SK-N-MC (cell line): Measurements from ENCODE around the gene MAP4K4.
"Not testable (repeated sequence)": the region's sequence is repeated elsewhere in the genome, so short reads cannot be mapped to it uniquely, and the experiment has no call there.

Experiments used
- DNase-seq: peaks from one replicate; pipeline ENCODE4 v3.0.0-alpha.2; 2011; ENCODE audit warnings: low read depth, low spot score
- H3K27ac ChIP-seq: fragments of 200-600 bp; sonication (generic); 2 replicates; pipeline ENCODE4 v1.5.1; 2016; ENCODE audit warnings: mixed run types
- H3K36me3 ChIP-seq: fragments of 200-600 bp; sonication (generic); 2 replicates; pipeline ENCODE4 v1.6.1; 2017; ENCODE audit warnings: antibody characterized with exemption, low read length, mixed read lengths; ENCODE audit not compliant: insufficient read depth
- H3K4me3 ChIP-seq: fragments of 200-600 bp; sonication (generic); 2 replicates; pipeline ENCODE4 v1.5.1; 2016
- H3K9ac ChIP-seq: fragments of 200-600 bp; sonication (generic); 2 replicates; pipeline ENCODE4 v1.8.0; 2017; ENCODE audit warnings: mixed run types, mixed read lengths; ENCODE audit not compliant: insufficient read length
- H3K9me3 ChIP-seq: fragments of 200-600 bp; sonication (generic); 2 replicates; pipeline ENCODE4 v1.6.1; 2017; ENCODE audit warnings: low read depth, mild to moderate bottlenecking, antibody characterized with exemption, low read length, moderate library complexity, mixed read lengths
- EZH2 ChIP-seq: fragments of 200-600 bp; sonication (generic); IDR thresholded peaks from one replicate; pipeline ENCODE4 v1.6.1; 2017; ENCODE audit warnings: antibody characterized with exemption
- FOXP2 ChIP-seq: optimal IDR thresholded peaks from 2 replicates; pipeline ENCODE3; 2011; ENCODE audit warnings: mild to moderate bottlenecking, moderate library complexity; ENCODE audit not compliant: insufficient read depth; ENCODE audit errors: extremely low read length, control extremely low read depth
- POLR2AphosphoS5 ChIP-seq: IDR thresholded peaks from 2 replicates; pipeline ENCODE4 v1.6.1; 2012; ENCODE audit warnings: mild to moderate bottlenecking, low read depth, low read length, borderline replicate concordance

MAP4K4 gene

DNA sequence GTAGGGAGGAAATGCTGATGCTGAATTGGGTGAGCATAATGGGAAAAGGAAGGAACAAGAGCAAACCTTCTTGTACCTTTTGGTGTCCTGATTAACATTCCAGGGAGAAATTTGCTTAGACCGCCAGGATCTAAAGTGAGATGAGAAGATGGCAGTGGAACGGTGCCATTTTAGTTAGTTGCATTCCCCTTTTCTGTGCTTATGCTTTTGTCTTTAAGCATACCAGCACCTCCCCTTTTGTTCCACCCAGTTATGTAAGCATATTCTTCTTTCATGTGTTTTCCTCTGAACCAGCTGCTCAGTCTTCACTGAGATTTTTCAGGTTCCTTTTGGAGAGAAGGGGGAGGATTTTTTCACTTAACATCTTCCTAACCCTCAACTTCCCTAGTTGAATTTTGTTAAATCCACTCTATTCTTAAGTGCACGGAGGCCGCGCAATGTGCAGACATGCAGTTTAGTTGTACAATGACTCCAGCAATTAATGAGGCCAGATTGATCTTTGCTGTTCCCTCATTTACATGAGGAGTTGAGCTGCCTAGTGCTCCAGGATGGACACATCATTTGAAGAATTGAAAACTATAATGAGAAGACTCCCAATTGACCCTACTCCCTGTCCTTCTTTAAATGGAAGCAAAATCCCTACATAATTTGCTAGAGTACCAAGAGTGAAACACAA lies 73.9 kb downstream of the MAP4K4 start:
- TF ChIP-seq FOXP2 (no peak), EZH2 (no peak)
- no peaks in the 10 kb centered on the region for H3K9me3 ChIP-seq
- no peak overlapping the region for H3K9ac ChIP-seq
- H3K4me3 ChIP-seq, result no peak overlapping the region
- H3K36me3 ChIP-seq, result no peaks in the 10 kb centered on the region
- H3K27ac ChIP-seq, result no peak overlapping the region
- DNase-seq, result no peak

DNA sequence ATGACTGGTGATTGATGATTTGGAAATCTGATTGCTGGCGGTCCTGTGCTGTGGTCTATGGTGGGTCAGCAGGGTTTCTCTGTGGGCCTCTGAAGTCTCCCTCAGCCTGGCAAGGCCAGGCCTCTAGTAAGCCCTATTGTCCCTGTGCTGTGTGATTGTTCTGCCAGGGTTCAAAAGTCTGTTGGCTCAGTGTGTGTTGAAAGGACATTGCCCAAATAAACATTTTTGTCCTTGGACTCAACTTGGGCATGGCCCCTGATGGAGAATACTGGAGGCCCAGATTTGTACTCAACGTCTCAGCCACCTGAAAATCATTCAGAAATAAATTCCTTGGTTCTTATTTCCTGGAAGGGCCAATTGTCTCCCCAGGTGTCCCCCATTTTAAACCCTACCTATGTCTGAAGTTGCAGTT lies 74.4 kb downstream of the MAP4K4 start:
- no peak for DNase-seq

DNA sequence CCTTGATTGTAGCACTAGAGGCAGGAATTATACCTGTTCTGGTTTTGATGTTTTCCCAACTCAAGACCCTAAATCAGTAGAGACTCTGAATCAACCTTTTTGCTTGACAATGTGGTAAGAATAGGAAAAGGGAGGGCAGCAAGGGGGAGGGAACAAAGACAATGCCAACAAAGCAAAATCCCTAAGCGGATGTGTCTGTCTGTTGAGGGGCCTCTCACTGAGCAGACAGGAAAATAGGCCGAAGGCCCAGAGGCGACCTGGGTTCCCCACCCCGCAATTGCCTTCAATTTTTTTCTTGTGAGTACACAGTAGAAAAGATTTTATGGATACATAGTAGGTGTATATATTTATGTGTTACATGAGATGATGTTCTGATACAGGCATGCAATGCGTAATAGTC lies 75.6 kb downstream of the MAP4K4 start:
- no peak for TF ChIP-seq EZH2
- Histone ChIP-seq H3K4me3 (no peak overlapping the region), H3K9me3 (no peaks in the 10 kb centered on the region), H3K9ac (no peak overlapping the region), H3K27ac (no peak overlapping the region), H3K36me3 (no peaks in the 10 kb centered on the region)
- no peak for DNase-seq

More for the DNA sequence above, 74.4 kb downstream of the MAP4K4 start:
- H3K36me3 ChIP-seq, result no peaks in the 10 kb centered on the region
- no peak for TF ChIP-seq FOXP2
- no peak for TF ChIP-seq EZH2
- no peak for TF ChIP-seq POLR2AphosphoS5
- H3K9me3 ChIP-seq, result no peaks in the 10 kb centered on the region
- H3K27ac ChIP-seq, result no peak overlapping the region
- no peak overlapping the region for H3K9ac ChIP-seq
- H3K4me3 ChIP-seq, result no peak overlapping the region

DNA sequence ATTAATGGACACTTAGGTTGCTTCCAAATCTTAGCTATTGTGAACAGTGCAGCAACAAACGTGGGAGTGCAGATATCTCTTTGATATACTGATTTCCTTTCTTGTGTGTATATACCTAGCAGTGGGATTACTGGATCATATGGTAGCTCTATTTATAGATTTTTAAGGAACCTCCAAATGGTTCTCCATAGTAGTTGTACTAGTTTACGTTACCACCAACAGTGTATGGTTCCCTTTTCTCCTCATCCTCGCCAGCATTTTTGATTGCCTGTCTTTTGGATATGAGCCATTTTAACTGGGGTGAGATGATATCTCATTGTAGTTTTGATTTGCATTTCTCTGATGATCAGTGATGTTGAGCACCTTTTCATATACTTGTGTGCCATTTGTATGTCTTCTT lies 76.5 kb downstream of the MAP4K4 start:
- not testable (repeated sequence) for H3K9ac ChIP-seq, H3K36me3 ChIP-seq, H3K9me3 ChIP-seq, H3K4me3 ChIP-seq, DNase-seq, H3K27ac ChIP-seq

DNA sequence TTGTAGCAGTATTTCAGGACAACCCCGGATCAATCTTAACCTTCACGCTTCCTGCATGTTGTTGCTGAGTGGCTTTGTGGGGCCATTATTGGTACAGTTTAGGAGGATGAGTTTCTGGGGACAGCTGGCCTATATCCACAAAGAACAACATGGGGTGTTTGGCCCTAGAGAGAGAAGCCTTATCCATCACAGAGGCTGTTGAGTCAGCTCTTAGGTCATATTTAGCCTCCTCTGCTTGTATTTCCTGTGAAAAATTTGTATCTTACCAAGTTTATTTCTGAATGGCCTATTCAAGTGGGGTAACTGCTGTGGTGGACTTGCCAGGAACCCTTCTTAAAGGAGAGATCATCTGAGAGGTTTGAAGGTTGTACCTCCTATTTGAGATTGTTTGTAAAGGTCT lies 77.6 kb downstream of the MAP4K4 start:
- no peak for DNase-seq
- Histone ChIP-seq H3K9ac (no peak overlapping the region), H3K4me3 (no peak overlapping the region), H3K36me3 (no peaks in the 10 kb centered on the region), H3K9me3 (no peaks in the 10 kb centered on the region), H3K27ac (no peak overlapping the region)
- TF ChIP-seq FOXP2 (no peak), EZH2 (no peak), POLR2AphosphoS5 (no peak)

DNA sequence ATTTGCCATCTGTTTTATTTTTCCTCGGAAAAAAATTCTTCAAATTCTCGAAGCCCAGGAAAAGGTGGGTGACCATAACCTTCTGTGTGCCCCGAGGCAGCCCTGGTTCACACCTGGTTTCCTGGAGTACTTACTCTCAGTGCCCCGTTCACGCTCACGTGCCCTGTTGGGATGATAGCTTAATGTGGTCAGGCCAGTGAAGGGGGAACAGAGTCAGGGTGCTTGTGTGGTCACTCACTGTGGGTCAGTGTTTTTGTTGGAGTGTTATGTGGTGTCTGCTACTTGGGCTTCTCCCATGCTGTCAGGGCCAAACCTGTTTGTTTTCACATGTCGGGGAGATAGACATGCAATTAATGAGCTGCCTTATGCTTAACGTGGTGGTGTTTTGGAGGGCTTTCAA lies 78.1 kb downstream of the MAP4K4 start:
- no peak for TF ChIP-seq POLR2AphosphoS5
- no peak for TF ChIP-seq FOXP2
- no peak overlapping the region for H3K4me3 ChIP-seq
- H3K9me3 ChIP-seq, result no peaks in the 10 kb centered on the region
- no peak overlapping the region for H3K9ac ChIP-seq
- no peak for DNase-seq
- no peaks in the 10 kb centered on the region for H3K36me3 ChIP-seq
- H3K27ac ChIP-seq, result no peak overlapping the region

DNA sequence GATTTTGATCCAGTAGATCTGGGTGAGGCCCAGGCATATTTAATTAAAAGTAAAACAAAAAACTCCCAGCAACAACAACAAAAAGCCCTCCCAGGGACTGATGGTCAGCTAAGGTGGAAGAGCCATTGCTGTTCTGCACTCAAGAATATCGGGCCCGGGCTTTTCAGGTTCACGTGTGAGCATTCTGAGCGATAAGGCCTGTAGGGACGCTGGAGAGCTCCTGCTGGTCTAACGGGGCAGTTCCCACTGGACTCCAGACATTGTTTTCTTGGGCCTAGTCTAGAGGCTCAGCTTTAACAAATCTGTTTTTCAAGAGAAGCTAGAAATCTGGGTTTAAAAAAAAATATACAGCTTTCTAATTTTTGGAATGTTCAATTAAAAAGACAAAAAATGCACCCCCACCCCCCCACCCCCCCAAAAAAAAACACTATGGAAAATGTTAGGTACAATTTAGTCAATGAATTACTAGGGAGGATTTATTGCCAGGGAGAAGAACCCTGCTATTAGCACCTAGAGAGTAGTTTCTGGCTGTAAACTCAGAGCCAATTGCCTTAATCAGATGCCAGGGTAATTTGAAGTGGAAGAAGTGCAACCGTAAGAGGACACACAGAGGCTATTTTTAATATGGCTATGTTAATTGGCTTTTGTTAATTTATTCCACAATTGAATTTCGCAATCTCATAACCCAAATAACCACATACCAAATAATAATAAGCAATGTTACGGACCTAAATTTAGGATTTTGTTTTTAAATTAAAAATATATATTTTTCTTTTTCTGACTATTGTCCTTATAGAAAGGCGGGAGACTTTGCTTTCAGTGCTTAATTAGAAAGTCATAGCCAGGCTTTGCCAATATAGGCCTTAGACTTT lies 78.9 kb downstream of the MAP4K4 start:
- no peak for DNase-seq
- TF ChIP-seq EZH2 (no peak), FOXP2 (no peak), POLR2AphosphoS5 (no peak)
- H3K27ac ChIP-seq, result no peak overlapping the region
- no peaks in the 10 kb centered on the region for H3K36me3 ChIP-seq
- H3K4me3 ChIP-seq, result no peak overlapping the region
- H3K9me3 ChIP-seq, result no peaks in the 10 kb centered on the region
- H3K9ac ChIP-seq, result no peak overlapping the region

DNA sequence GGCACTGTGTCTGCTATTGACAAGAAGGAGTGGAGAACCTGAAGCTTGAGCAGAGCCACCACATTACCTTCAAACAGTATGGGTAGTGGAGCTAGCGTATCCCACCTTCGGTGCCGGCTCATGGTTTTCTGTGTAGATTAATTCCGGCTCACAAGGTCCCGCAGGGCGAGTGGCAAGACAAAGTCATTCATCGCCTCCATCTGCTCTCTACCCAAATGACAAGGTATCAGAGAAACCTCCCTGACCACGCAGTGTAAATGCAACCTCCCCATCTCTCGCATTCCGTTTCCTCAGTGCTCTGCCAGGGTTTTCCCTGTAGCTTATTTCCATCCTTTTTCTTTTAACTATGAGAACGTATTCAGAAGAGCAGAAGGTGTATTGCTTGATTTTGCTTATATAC lies 79.8 kb downstream of the MAP4K4 start:
- TF ChIP-seq POLR2AphosphoS5 (no peak), FOXP2 (no peak), EZH2 (no peak)
- Histone ChIP-seq H3K9me3 (no peaks in the 10 kb centered on the region), H3K4me3 (no peak overlapping the region), H3K27ac (no peak overlapping the region), H3K9ac (no peak overlapping the region), H3K36me3 (no peaks in the 10 kb centered on the region)
- no peak for DNase-seq

DNA sequence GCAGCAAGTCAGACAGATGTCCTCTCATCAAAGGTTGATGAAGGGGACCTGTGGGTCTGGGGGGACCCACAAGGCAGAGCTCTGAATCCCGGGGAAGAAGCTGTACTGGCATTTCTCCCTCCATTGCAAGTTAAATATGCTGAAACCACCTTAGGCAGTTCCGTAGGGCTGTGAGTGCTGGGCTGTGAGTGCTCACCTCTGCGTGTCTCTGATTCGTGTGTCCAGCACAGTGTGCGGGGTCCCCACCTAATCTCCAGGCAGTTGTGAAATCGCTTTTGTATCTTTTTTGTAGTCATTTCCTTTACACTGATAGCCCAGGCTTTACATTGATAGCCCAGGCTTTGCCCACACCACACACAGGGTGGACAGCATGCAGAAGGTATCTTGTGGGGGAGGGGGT lies 80.6 kb downstream of the MAP4K4 start:
- Histone ChIP-seq H3K4me3 (no peak overlapping the region), H3K36me3 (no peaks in the 10 kb centered on the region), H3K9ac (no peak overlapping the region), H3K27ac (no peak overlapping the region), H3K9me3 (no peaks in the 10 kb centered on the region)
- TF ChIP-seq EZH2, result no peak
- TF ChIP-seq POLR2AphosphoS5, result no peak
- TF ChIP-seq FOXP2, result no peak
- no peak for DNase-seq
